Measurements from ENCODE around the gene LONP2.
"Not testable (repeated sequence)": the region's sequence is repeated elsewhere in the genome, so short reads cannot be mapped to it uniquely, and the experiment has no call there.

LONP2 gene

DNA sequence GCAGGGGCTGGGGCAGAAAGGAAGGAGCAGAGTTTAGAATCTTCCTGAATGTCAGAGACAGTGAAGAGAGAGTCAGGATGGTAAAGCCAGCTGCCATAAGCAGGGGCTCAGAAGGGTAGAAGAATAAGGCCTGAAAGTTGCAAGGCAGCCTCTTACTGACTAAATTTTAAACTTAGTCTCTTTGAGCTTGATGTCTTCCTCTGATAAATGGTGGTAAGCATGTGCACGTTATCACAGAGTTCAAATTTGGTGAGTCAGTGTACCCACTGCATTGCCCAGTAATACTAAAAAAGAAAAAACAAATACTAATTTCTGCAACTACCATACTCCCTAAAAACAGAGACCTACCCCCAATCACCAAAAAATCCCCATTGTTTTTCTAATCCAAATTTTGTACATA lies 96.0 kb downstream of the LONP2 start:
- DNase-seq, result no peak

DNA sequence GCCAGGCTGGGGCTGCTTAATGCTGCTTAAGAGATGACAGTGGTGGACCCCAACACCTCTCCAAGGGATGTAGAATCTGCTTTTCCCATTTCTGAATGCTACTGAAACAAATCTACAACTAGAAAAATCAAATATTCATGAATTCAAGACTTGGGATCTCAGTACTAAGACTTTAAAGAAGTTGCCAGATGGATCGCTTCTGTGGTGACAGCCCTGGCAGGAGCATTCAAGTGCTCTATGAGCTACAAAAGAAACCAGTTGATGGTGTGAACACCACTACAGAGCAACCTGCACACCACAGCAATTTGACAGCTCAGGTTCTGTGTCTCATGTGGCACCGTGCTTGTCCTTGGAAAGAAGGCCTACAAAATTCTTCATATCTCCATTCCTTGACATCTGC lies 98.5 kb downstream of the LONP2 start:
- no peak for DNase-seq

DNA sequence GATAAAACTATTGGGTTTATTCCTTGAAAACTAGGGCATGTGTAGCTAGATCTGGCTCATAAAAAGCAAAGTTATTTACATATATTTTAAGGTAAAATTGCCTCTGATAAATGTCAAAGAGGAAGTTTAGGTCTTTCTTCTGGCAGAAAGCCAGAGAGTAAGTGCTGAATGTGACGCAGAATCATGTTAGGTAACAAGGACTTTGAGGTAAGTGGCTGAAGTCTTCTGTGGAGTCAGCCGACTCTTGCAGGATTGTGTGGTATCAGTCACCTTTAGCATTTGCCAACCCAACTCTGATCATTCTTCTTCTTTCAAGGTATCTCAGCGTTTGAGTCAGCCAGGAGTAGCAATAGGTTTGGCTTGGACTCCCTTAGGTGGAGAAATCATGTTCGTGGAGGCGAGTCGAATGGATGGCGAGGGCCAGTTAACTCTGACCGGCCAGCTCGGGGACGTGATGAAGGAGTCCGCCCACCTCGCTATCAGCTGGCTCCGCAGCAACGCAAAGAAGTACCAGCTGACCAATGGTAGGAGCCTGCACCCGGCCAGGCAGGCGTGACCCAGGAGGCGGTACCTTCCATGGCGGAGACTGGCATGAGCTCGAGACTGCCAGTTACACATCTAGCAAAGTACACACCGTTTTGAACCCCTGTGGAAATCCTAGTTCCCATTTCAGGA lies 103.2 kb downstream of the LONP2 start:
- no peak for DNase-seq

DNA sequence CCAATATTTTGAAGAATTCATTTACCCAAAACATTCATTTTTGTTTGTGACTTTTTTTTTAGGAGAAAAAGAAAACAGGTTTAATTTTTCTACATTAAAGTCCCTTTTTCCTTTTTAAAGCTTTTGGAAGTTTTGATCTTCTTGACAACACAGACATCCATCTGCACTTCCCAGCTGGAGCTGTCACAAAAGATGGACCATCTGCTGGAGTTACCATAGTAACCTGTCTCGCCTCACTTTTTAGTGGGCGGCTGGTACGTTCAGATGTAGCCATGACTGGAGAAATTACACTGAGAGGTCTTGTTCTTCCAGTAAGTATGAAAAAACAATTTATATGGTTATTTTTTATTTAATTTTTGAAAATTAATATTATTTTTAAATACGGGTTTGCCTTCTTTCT lies 103.9 kb downstream of the LONP2 start:
- no peak for DNase-seq

DNA sequence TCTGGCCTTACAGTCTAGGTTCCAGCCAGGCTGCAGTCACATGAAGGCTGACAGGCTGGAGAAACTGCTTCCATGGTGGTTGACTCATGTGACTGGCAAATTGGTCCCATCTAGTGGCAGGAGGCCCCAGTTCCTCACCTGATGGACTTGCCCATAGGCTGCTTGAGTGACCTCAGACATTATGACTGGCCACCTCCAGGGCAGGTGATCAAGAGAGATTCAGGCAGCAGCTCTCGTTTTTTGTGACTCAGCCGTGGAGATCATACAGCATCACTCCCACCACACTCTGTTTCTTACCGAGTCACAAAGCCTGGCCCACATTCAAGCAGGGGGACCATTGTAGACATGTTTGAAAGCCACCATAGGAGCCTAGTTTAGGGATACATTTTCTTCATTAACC lies 106.6 kb downstream of the LONP2 start:
- DNase-seq, result no peak

DNA sequence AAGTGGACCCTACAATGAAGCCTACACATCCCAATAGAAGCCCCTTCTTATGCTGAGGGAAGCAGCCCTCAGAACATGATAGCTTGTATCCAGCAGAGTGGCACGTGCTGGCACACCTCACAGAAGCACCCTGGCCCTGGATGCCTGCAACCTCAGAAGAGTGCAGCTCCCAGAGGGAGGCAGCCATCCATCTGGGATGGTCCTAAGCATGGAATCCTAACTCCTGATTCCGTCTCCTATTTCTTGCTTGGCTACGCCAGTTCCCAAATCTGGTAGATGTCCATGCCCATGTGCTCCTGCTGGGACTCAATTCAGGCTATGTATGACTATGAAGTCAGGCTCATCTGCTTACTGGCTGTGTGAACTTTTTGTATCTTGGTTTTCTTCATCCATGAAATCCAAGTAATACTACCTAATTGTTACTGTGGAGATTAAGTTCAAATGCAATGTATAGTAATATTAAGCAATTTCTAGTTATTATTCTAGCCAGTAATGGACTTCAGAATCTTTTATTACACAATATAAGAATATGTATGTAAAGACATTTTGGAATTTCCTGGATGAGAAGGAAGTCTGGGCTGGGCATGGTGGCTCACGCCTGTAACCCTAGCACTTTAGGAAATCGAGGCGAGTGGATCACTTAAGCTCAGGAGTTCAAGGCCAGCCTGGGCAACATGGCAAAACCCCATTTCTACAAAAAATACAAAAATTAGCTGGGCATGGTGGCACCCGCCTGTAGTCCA lies 108.7 kb downstream of the LONP2 start:
- DNase-seq, result no peak

DNA sequence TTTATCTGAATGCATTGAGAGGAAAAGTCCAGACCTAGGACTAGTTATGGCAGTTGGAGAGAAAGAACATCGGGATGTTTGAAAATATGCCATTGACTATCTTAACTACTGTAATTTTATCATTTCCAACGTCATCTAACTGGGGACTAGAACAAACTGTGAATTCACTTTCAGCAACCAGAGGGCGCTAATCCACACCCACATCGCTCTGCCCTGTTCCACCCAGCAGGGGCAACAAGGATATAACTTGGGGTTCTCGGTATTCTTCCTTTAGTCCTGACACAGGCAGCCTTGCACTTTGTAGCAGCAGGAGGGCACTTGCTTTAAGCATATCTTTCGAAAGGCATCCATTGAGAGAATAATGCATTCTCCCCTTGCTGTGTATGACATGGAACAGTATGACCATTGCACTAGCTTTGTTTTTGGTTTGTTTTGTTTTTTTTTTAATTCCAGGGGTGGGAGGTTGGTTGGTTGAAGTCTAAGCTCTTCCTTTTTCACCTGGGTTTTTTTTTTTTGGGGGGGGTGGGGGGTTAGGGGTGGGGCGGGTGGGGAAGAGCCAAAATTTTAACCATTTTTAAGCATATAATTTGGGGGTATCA lies 109.6 kb downstream of the LONP2 start:
- peak; percentile 83 to 86 for DNase-seq

DNA sequence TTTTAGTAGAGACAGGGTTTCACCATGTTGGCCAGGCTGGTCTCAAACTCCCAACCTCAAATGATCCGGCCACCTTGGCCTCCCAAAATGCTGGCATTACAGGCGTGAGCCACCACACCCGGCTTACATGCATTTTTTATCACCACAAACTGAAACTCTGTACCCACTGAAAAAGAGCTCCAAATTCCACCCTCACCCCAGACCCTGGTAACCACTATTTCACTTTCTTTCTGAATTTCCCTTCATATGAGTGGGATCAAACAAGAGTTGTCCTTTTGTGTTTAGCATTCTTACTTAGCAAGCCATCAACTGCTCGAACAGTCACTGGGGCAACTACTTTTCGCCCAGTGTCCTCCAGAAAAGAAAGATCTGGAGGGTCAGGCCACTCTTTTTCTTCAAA lies 110.3 kb downstream of the LONP2 start:
- DNase-seq, result not testable (repeated sequence)

DNA sequence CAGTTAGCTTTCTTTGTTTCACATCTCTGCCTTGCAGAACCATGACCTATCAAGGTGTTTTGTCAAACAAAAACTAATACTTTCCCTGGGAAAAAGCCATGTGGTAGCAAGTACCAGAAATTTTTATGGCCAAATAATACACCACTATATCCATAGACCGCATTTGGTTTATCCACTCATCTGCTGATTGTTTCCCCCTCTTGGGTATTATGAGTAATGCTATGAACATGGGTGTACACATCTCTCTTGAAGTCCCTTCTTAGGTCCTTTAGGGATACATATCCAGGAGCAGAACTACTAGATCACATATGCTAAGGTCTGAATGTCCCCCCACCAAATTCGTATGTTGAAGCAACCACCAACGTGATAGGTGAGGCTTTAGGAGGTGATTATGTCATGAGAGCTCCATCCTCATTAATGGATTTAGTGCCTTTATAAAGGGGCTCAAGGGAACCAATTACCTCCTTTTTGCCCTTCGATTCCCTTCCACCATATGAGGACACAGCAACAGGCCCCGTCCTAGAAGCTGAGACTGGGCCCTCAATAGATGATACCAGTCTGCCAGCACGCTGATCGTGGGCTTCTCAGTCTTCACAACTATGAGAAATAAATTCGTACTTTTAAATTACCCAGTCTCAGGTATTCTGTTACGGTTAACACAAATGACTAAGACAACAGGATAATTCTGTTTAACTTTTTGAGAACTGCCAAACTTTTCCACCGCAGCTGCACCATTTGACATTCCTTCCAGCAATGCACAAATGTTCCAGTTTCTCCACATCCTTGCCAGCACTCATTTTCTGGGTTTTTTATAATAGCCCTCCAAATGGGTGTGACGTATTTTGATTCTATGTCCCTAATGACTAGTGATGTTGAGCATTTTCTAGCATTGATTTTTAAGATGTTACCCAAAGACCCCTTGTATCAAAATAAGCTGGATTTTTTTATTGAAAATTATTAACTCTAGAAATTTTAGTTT lies 111.1 kb downstream of the LONP2 start:
- DNase-seq, result no peak

DNA sequence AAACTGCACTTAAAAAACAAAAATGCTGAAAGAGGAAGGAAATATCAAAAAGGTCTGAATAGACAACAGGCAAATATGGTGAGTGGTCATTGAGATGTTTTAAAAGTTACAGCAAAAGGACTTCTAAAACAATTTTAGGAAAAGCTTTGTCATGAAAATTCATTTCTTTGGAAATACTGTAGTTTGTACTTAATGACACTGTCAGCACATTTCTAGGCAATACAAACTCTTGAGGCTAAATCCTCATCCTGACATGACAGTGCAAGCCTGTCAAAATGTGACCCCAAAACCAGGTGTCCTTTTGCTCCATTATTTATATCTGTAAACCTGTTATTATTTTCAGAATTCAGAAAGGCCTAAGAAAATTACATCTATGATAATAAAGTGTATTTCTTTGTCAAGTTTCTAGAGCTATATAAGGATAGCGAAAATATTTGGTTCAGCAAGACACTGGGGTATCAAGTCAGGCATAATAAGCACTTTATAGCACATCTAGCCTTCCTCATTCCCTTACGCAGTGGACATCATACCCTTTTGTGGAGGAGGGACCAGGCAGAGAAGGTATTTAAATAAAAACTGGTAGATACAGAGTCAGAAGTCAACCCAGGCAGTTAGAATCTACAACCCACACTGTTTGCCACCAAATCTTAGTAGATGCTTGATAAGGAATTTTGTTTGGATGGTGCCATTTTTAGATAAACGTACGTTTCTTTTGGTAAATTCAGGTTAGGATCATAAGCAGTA lies 112.7 kb downstream of the LONP2 start:
- no peak for DNase-seq

DNA sequence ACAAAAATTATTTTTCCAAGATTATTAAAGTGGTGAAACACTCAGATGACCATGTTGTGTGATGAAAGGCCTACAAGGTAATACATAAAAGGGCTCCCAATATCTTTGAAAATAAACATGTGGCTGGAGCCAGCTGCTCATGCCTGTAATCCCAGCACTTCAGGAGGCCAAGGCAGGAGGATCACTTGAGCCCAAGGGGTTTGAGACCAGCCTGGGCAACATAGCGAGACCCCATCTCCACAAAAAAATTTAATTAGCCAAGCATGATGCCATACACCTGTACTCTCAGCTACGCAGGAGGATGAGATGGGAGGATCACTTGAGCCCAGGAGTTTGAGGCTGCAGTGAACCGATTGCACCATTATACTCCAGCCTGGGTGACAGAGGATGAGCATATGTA lies 114.3 kb downstream of the LONP2 start:
- no peak for DNase-seq

DNA sequence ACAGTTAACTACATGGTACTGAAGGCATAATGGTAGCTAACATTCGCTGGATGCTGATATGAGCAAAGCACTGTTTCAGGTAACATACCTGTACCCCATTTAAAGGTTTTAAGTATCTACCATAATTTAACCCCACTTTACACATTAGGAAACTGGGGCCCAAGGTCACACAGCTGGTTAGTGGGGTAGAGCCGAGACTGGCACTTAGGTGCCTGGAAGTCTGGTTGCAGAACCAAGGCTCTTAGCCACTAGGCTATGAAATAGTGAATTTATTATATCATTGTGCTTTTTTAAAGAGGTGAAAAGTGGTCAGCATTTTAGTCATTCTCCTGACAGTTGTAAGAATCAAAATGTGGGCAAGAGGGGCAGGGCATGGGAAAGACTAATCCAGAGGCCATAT lies 115.9 kb downstream of the LONP2 start:
- no peak for DNase-seq

DNA sequence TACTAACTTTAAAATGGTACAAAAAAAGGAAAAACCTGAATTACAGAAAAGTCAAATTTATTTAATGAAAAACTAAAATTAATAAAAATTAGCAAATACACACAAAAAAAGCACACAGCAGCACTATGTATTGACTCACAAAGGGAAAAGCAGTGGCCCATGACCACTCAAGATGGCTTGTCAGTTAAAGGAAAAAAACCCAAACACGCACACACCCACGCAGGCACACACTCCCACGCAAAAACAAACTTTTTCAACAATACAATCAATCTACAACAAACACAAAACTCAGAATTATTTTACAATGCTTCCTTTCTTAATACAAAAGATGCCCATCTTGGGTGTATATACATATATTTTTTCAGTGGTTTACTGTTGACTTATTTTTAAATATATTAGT lies 116.9 kb downstream of the LONP2 start:
- no peak for DNase-seq

DNA sequence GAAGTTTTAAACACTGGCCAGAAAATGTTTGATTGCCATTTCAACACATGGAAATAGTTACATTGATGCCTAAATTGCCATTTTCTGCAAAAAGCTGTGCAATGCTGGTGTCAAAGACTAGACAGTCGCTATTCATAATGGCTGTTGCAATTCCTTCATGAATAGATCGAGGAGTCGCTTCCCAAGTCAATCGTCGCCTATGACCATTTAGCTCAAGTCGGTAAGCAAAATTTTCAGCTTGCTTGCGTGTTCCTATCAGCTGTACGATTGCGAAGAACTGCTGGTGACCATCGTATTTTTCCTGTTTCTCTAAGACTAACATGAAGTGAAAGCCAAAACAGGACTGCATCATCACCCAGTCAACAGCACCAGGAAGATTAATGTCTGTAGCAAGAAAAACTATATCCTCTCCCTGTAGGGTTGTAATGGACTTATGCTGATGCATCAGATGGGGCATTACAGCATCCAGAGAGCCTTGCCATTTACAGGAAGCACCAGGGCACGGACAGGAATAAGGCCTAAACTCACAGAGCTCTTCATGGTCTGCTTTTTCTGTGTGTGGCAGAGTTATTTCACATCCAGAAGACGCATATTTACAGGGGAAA lies 117.5 kb downstream of the LONP2 start:
- no peak for DNase-seq

DNA sequence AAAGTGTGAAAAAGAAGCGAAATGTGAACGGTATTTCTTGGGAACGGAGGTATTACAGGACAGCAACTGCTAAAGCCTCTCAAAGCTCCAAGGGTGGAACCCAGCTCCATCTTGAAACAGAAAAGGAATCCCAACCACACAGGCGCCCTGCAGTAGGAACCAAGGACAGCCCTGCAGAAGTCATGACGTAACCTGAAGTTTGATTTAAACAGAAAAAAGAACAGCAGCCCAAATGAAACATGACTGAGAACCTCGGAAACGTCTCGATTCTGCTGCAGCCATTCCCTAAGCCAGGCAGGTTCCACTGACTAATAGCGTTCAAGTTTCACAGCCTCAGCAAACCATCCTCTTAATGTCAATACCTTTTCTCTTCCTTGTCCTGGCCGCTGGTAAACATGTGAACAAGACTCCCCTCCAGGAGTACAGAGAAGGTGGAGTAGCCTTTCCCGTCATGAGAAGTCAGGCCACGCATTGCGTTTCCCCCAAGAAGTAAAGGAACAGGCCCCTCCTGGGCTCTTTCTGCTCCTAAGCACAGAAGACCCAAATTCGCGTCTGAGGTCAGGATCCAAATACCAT lies 121.0 kb downstream of the LONP2 start:
- no peak for DNase-seq

DNA sequence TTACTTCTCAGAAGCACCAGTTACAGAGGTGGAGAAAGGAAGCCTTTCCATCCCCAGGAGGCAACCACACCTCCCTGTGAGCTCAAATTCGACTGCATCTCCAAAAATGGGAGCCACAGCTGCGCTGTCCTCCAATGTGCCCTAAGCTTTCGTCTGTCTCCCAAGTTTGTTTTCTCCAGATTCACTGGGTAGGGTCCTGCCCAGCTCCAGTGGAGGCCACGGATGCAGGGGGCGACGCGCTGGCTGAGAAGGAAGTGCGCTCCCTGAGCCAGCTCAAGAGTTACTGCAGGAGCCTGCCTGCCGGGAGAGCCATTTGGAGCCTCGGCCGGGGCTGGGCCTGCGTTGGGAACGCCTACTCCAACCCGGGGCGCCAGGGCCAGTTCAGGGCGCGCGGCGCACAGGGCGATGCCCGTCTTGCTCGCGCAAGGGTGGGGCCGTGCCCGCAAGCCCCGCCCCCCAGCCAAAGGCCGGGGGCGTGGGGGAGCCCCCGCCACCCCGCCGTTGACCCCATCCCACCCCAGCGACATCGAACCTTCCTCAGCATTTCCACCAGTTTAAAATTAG lies 121.6 kb downstream of the LONP2 start:
- DNase-seq, result peak; percentile 32 to 47

DNA sequence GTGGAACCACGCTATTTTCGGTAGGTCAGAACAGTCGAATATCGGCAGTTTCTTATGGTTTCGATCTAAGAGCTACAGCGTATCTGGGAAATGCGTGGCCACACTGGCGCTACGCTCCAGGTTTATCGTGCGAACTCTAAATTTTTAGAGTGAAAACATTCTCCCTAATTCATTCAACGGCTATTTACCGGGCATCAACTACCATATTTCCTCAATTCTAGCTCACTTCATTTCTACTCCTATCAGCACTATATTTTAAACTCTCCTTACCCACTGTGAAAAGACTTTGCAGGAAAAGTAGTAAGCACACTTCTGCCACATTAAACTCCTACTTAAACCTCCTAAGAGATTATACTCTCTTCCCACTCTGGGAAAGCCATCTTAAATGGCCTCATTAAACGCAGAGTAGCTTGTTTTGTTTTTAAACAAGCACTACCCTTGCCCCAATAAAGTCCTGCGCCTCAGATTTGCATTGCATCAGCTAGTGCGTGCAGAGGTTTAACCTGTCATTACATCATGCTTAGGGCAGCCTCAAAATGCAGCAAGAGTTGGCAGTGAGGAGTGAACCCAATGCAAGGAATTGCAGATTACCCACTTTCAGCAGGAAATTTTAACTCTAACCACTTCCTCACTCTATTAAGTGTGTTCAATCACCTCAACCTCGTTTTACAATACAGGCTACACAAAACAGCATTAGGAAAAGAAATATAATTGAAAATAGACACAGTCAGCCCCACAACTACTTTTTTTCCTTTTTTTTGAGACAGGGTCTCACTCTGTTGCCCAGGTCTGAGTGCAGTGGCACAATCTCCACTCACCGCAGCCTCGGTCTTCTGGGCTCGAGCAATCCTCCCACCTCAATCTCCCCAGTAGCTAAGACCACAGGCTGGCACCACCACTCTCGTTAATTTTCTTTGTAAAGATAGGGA lies 122.3 kb downstream of the LONP2 start:
- DNase-seq, result peak; percentile 68 to 72

DNA sequence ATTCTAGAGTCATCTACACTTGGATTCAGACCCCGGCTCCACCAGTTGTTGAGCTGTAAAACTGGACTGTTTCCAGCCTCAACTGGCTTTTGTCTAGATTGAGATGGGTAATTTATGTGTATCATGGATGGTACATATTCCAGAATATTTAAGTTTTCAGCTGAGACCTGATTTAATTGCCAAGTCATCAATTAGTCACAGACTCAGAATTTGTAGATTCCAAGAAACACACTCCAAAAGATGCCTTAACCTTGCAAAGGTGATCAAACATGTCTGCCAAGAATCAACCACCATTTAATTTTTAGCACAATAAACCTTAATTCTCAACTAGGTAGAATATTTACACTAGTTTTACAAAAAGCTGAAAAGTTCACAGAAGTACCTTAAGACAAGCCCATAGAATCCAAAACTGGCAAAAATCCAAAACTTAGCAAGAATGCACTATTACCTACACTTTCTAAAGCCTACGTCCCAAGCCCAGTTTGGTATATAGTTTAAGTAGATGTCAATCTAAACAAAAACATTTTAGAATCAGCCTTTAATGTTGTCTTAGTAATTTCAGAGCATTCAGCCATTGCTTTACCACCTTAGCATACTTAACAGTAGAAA lies 123.4 kb downstream of the LONP2 start:
- no peak for DNase-seq

DNA sequence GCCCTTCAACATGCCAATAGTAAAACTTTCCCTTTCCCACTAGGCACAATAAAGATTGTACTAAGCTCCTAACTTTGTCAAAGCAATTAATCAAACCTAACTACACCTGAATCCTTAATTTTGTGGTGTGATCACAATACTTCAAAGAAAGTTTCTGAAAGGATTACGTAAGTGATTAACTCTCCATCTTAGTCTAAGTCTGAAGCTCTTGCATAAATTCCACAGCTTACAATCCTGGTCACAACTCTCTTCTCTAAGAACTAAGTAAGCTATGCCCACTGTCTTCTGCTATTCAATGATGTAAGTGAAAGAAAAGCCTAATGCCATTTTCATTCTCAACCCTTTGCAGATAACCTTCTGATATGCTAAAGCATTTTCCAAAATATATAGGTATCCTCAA lies 125.7 kb downstream of the LONP2 start:
- DNase-seq, result no peak

DNA sequence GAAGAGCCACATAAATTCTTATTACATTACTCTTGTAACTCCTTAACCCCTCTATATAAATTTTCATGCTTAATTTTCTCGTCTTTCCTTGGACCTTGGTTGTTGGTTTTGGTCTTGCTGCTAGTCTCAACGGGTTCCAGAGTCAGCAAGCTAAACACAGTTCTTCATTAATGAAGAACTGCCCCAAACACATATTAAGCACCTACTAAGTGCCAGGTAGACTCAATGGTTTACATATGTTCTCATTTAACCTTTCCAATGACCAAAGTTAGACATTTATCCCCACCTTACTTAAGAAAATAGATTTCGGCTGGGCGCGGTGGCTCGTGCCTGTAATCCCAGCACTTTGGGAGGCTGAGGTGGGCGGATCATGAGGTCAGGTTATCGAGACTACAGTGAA lies 126.1 kb downstream of the LONP2 start:
- DNase-seq, result no peak

All from AML-193 (cell line).